PFSK-1 (cell line): ENCODE results near the gene OPRD1.

ENCODE experiments used
- POLR2AphosphoS5 ChIP-seq: IDR thresholded peaks from 2 replicates; pipeline ENCODE4 v1.6.1; 2012; ENCODE audit warnings: low read depth, mild to moderate bottlenecking, control low read depth, low read length, moderate library complexity
- TF ChIP-seq, protein P1 (sequence below), 2 experiments: IDR thresholded peaks; 2 replicates each; pipeline versions ENCODE4 v1.6.1 to v1.8.0; 2011 to 2012; ENCODE audit warnings: low read depth in 2 of 2, low read length in 2 of 2, control low read depth in 1 of 2, inconsistent platforms in 1 of 2, mild to moderate bottlenecking in 1 of 2, moderate library complexity in 1 of 2; ENCODE audit not compliant: insufficient read depth in 1 of 2

DNA sequence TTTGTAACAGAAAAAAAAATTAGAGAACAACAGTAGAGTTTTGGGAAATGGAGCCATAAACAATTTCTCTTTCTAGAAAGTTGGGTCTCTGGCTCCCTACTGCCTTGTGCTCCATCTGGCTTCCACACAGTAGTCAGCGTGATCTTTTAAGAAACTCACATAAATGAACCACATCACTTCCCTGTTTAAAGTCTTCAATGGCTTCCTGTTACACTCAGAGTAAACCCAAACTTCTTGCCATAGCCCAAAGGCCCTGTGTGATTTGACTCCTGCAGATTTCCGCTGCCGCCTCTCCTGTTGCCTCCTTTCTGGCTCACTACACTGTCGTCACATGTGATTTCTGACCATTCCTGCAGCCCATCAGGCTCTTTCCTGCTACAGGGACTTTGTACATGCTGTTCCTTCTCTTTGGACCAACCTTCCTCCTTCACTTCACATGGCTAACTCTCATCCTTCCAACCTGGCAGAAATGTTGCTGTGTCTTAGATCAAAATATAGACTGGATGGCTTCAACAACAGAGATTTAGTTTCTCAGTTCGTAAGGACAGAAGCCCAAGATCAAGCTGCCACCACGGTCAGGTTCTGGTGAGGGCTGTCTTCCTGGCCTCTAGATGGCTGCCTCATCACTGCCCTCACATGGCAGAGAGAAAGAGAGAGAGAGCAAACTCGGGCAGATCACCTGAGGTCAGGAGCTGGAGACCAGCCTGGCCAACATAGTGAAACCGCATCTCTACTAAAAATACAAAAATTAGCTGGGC is 34.0 kb downstream of the OPRD1 start:
- TF ChIP-seq, protein P1, sequence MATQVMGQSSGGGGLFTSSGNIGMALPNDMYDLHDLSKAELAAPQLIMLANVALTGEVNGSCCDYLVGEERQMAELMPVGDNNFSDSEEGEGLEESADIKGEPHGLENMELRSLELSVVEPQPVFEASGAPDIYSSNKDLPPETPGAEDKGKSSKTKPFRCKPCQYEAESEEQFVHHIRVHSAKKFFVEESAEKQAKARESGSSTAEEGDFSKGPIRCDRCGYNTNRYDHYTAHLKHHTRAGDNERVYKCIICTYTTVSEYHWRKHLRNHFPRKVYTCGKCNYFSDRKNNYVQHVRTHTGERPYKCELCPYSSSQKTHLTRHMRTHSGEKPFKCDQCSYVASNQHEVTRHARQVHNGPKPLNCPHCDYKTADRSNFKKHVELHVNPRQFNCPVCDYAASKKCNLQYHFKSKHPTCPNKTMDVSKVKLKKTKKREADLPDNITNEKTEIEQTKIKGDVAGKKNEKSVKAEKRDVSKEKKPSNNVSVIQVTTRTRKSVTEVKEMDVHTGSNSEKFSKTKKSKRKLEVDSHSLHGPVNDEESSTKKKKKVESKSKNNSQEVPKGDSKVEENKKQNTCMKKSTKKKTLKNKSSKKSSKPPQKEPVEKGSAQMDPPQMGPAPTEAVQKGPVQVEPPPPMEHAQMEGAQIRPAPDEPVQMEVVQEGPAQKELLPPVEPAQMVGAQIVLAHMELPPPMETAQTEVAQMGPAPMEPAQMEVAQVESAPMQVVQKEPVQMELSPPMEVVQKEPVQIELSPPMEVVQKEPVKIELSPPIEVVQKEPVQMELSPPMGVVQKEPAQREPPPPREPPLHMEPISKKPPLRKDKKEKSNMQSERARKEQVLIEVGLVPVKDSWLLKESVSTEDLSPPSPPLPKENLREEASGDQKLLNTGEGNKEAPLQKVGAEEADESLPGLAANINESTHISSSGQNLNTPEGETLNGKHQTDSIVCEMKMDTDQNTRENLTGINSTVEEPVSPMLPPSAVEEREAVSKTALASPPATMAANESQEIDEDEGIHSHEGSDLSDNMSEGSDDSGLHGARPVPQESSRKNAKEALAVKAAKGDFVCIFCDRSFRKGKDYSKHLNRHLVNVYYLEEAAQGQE (IDR thresholded peaks at IDR 0.05; ENCODE audit: insufficient read depth in 1 of 2, low read depth in 2 of 2, low read length in 2 of 2): no peak
- no peak for TF ChIP-seq POLR2AphosphoS5
